NCI-H524 (cell line): ENCODE data around the gene AKR1C3.
"Not testable (repeated sequence)": the region's sequence is repeated elsewhere in the genome, so short reads cannot be mapped to it uniquely, and the experiment has no call there.

Source experiments
- DNase-seq, 2 experiments: peaks; one replicate each; lab custom pipeline; 2025; lab: John Stamatoyannopoulos, UW

Gene AKR1C3

GRCh38 chr10:5094265-5095205 lies at the start of gene AKR1C3:
Gene AKR1C3 (plus strand): TSS chr10:5094414. CDS start chr10:5094445, 31 bp downstream.
- peak in 1 of 2 experiments; percentile 6 for DNase-seq

GRCh38 chr10:5045095-5045494 lies 49.1 kb upstream of the AKR1C3 start:
- DNase-seq = no peak

- DNase-seq = no peak
These were observed 47.8 kb upstream of the AKR1C3 start for GRCh38 chr10:5046410-5046809.

- not testable (repeated sequence) for DNase-seq
These were observed 47.2 kb upstream of the AKR1C3 start for GRCh38 chr10:5047055-5047454.

- no peak for DNase-seq
These were observed 46.1 kb upstream of the AKR1C3 start for GRCh38 chr10:5047912-5048628.

GRCh38 chr10:5052951-5053500 lies 41.2 kb upstream of the AKR1C3 start:
- DNase-seq = not testable (repeated sequence)

GRCh38 chr10:5054831-5055230 lies 39.4 kb upstream of the AKR1C3 start:
- not testable (repeated sequence) for DNase-seq

- DNase-seq = not testable (repeated sequence)
These were observed 34.9 kb upstream of the AKR1C3 start for GRCh38 chr10:5059267-5059666.

- DNase-seq = not testable (repeated sequence)
These were observed 33.4 kb upstream of the AKR1C3 start for GRCh38 chr10:5060791-5061190.

- no peak for DNase-seq
These were observed 29.6 kb upstream of the AKR1C3 start for GRCh38 chr10:5064656-5065055.

GRCh38 chr10:5068274-5068984 lies 25.8 kb upstream of the AKR1C3 start:
- no peak for DNase-seq

GRCh38 chr10:5070648-5071410 lies 23.4 kb upstream of the AKR1C3 start:
- no peak for DNase-seq

GRCh38 chr10:5071411-5072198 lies 22.6 kb upstream of the AKR1C3 start:
- DNase-seq = peak; percentile 29 to 50

- no peak for DNase-seq
These were observed 20.6 kb upstream of the AKR1C3 start for GRCh38 chr10:5073659-5074058.

- no peak for DNase-seq
These were observed 17.6 kb upstream of the AKR1C3 start for GRCh38 chr10:5076615-5077014.

- no peak for DNase-seq
These were observed 15.6 kb upstream of the AKR1C3 start for GRCh38 chr10:5078547-5079180.

GRCh38 chr10:5079306-5079830 lies 14.8 kb upstream of the AKR1C3 start:
- peak; percentile 7 to 32 for DNase-seq

GRCh38 chr10:5079836-5080235 lies 14.4 kb upstream of the AKR1C3 start:
- DNase-seq = no peak

- DNase-seq = no peak
These were observed 13.1 kb upstream of the AKR1C3 start for GRCh38 chr10:5081091-5081490.
